HepG2 (cell line): ENCODE results near the gene ARHGAP15. TPM values are rescaled to one million over a fixed set of nuclear protein-coding genes. Genes with fewer than 3 reads are reported as not detected.

ENCODE experiments used
- ATAC-seq: fragments of 200-7000 bp; cut with Tn5 transposase; 3 replicates; pipeline ENCODE4 v1.9.1; 2020; ENCODE audit warnings: mild to moderate bottlenecking, moderate library complexity
- BruUV-seq: library from RNA; stranded (reverse); fragments of 400-500 nt; replicated peaks from 2 replicates; lab custom pipeline; 2021; lab: Mats Ljungman, UMichigan
- CTCF ChIA-PET: fragments of 300-600 bp; formaldehyde crosslinking; extraction: SDS; loops from one replicate; lab custom pipeline; 2021; ENCODE audit warnings: low total read pairs, inconsistent platforms, low intra/inter-chr PET ratio; lab: Yijun Ruan, JAX
- POLR2A ChIA-PET: fragments of 350-600 bp; sonication (Branson Sonifier 250); formaldehyde crosslinking; loops from one replicate; lab custom pipeline; 2020; ENCODE audit warnings: antibody characterized with exemption, inconsistent platforms; lab: Yijun Ruan, JAX
- DNase-seq: peaks from one replicate; pipeline ENCODE4 v3.0.0-alpha.2; 2015; ENCODE audit warnings: low spot score
- FAIRE-seq: peaks from 3 replicates; lab custom pipeline; 2011; peaks lifted over from hg19 to GRCh38; lab: Jason Lieb, UNC
- H2AFZ ChIP-seq: one replicate; pipeline ENCODE4 v1.6.1; 2011; ENCODE audit warnings: low read length, inconsistent platforms
- H3K27ac ChIP-seq: fragments of 300-600 bp; 3 replicates; pipeline ENCODE4 v1.8.0; 2011; ENCODE audit warnings: mixed run types, mild to moderate bottlenecking, mixed read lengths, low read length, inconsistent platforms; ENCODE audit not compliant: insufficient read depth; ENCODE audit errors: extremely low read length
- H3K27me3 ChIP-seq, 2 experiments: fragments of 200-600 bp in 1 of 2; 2 replicates in 1 of 2; 3 replicates in 1 of 2; pipeline versions ENCODE4 v1.6.0 to v1.8.0; 2011; ENCODE audit warnings: low read length in 2 of 2, mild to moderate bottlenecking in 2 of 2, moderate library complexity in 2 of 2, inconsistent platforms in 1 of 2; ENCODE audit not compliant: insufficient read depth in 2 of 2, control insufficient read depth in 1 of 2
- H3K36me3 ChIP-seq, 2 experiments: fragments of 200-600 bp in 1 of 2; replicated peaks in 1 of 2; 2 replicates in 1 of 2; 3 replicates in 1 of 2; pipeline versions ENCODE4 v1.5.1 to v1.8.0; 2011; ENCODE audit warnings: low read length in 2 of 2, inconsistent platforms in 1 of 2; ENCODE audit not compliant: insufficient read depth in 2 of 2, control insufficient read depth in 1 of 2
- H3K4me1 ChIP-seq: 2 replicates; pipeline ENCODE4 v1.5.1; 2012; ENCODE audit warnings: low read length, inconsistent platforms; ENCODE audit not compliant: insufficient read depth
- H3K4me2 ChIP-seq: 2 replicates; pipeline ENCODE4 v1.6.0; 2011; ENCODE audit warnings: low read depth, low read length, inconsistent platforms
- H3K4me3 ChIP-seq, 3 experiments: fragments of 200-600 bp in 1 of 3; sonication (generic), shearing (Covaris generic) in 1 of 3; replicated peaks in 1 of 3; 2 replicates each; pipeline ENCODE4 v1.5.1; 2011 to 2016; ENCODE audit warnings: low read length in 3 of 3, inconsistent platforms in 2 of 3, low read depth in 2 of 3, mild to moderate bottlenecking in 2 of 3, control low read depth in 1 of 3, mixed read lengths in 1 of 3; ENCODE audit not compliant: insufficient read depth in 1 of 3
- H3K79me2 ChIP-seq: one replicate; pipeline ENCODE4 v1.6.1; 2011; ENCODE audit warnings: low read length, inconsistent platforms; ENCODE audit not compliant: insufficient read depth
- H3K9ac ChIP-seq: 2 replicates; pipeline ENCODE4 v1.6.0; 2011; ENCODE audit warnings: mild to moderate bottlenecking, low read depth, low read length, inconsistent platforms; ENCODE audit not compliant: insufficient read depth
- H3K9me3 ChIP-seq: 2 replicates; pipeline ENCODE4 v1.5.1; 2012; ENCODE audit warnings: mild to moderate bottlenecking, low read length
- H4K20me1 ChIP-seq: 2 replicates; pipeline ENCODE4 v1.6.0; 2011; ENCODE audit warnings: inconsistent platforms, mild to moderate bottlenecking, low read length, moderate library complexity; ENCODE audit not compliant: insufficient read depth
- CSRNP1 ChIP-seq: sonication (generic); formaldehyde crosslinking; IDR thresholded peaks from 2 replicates; pipeline ENCODE4 v1.8.1; 2023; ENCODE audit warnings: mild to moderate bottlenecking, missing genetic modification reagents
- DR1 ChIP-seq: sonication (generic); formaldehyde crosslinking; IDR thresholded peaks from 2 replicates; pipeline ENCODE4 v1.8.0; 2021; ENCODE audit warnings: mild to moderate bottlenecking, missing genetic modification reagents, inconsistent platforms
- ETS1 ChIP-seq: sonication (generic); formaldehyde crosslinking; IDR thresholded peaks from 2 replicates; pipeline ENCODE4 v1.4.0; 2020; ENCODE audit warnings: missing genetic modification reagents
- MAX ChIP-seq: IDR thresholded peaks from 2 replicates; pipeline ENCODE4 v1.6.1; 2012; ENCODE audit warnings: inconsistent platforms
- PAX8 ChIP-seq: sonication (generic); formaldehyde crosslinking; IDR thresholded peaks from 2 replicates; pipeline ENCODE4 v1.8.0; 2022; ENCODE audit warnings: mild to moderate bottlenecking, missing genetic modification reagents, borderline replicate concordance
- PITX1 ChIP-seq: sonication (generic); formaldehyde crosslinking; IDR thresholded peaks from 2 replicates; pipeline ENCODE4 v1.5.1; 2020; ENCODE audit warnings: mild to moderate bottlenecking, missing genetic modification reagents
- PLSCR1 ChIP-seq: sonication (generic); formaldehyde crosslinking; IDR thresholded peaks from 2 replicates; pipeline ENCODE4 v1.5.0; 2020; ENCODE audit warnings: missing genetic modification reagents, mild to moderate bottlenecking, borderline replicate concordance
- REL ChIP-seq: sonication (generic); formaldehyde crosslinking; conservative IDR thresholded peaks from 2 replicates; pipeline ENCODE4 v1.8.0; 2022; ENCODE audit warnings: mild to moderate bottlenecking, missing genetic modification reagents, moderate library complexity
- RXRB ChIP-seq: IDR thresholded peaks from 2 replicates; pipeline ENCODE4 v1.6.1; 2016; ENCODE audit warnings: borderline replicate concordance, missing genetic modification reagents, missing compliant biosample characterization
- U2AF2 ChIP-seq: fragments of 200-400 bp; formaldehyde crosslinking; IDR thresholded peaks from 2 replicates; pipeline ENCODE4 v1.6.1; 2017; ENCODE audit warnings: low read depth, mild to moderate bottlenecking, low read length
- ZFP36L2 ChIP-seq: sonication (generic); formaldehyde crosslinking; IDR thresholded peaks from 2 replicates; pipeline ENCODE4 v1.4.0; 2020; ENCODE audit warnings: missing genetic modification reagents
- ZNF292 ChIP-seq: sonication (generic); formaldehyde crosslinking; IDR thresholded peaks from 2 replicates; pipeline ENCODE4 v1.8.1; 2022; ENCODE audit warnings: mild to moderate bottlenecking, low read depth, missing genetic modification reagents, borderline replicate concordance
- ZNF724P ChIP-seq: sonication (generic); formaldehyde crosslinking; IDR thresholded peaks from 2 replicates; pipeline ENCODE4 v1.8.0; 2022; ENCODE audit warnings: missing genetic modification reagents, borderline replicate concordance
- ZNF773 ChIP-seq: sonication (generic); formaldehyde crosslinking; IDR thresholded peaks from 2 replicates; pipeline ENCODE4 v1.4.0; 2020; ENCODE audit warnings: missing genetic modification reagents, borderline replicate concordance
- ZNF800 ChIP-seq: sonication (generic); formaldehyde crosslinking; IDR thresholded peaks from 2 replicates; pipeline ENCODE4 v1.4.0; 2020; ENCODE audit warnings: missing genetic modification reagents
- ZSCAN30 ChIP-seq: sonication (generic); formaldehyde crosslinking; IDR thresholded peaks from 2 replicates; pipeline ENCODE4 v1.5.0; 2020; ENCODE audit warnings: mild to moderate bottlenecking, missing genetic modification reagents
- WGBS: methylation state at CpG from one replicate; pipeline ENCODE4 v1.1.6; 2017; ENCODE audit warnings: low lambda C conversion rate; 5-methylcytosine and 5-hydroxymethylcytosine counted together
- in situ Hi-C: cut with HindIII; loops from 2 replicates; pipeline ENCODE4 v1.10.0; 2017; ENCODE audit warnings: low pct_unique_long_range_greater_than_20kb; ENCODE audit not compliant: extremely low pct_ligation_motif_present
- intact Hi-C: fragments of 100-400 bp; cut with micrococcal nuclease; formaldehyde crosslinking; loops from one replicate; pipeline ENCODE4 v1.10.0; 2022; ENCODE audit not compliant: unreplicated experiment
- polyA plus RNA-seq, 8 experiments: library from polyadenylated mRNA; depleted of rRNA in 3 of 8; stranded (reverse) in 7 of 8; unstranded in 1 of 8; fragments of >200 nt; fragmentation: Illumina TruSeq in 4 of 8; extraction: Trizol in 4 of 8; gene quantifications; 2 replicates each; pipeline versions ENCODE4 v1.2.1 to v1.2.3, GENCODE V29; 2011 to 2016; ENCODE audit warnings: low read depth in 4 of 8, missing spikeins in 1 of 8, mixed read lengths in 1 of 8; ENCODE audit not compliant: insufficient read depth in 1 of 8
- total RNA-seq, 5 experiments: library from RNA; depleted of rRNA; stranded (reverse); fragments of >200 nt; fragmentation: Illumina TruSeq; extraction: Trizol; gene quantifications; 2 replicates each; pipeline ENCODE4 v1.2.3, GENCODE V29; 2016; ENCODE audit warnings: low read depth in 1 of 5

The ARHGAP15 gene
- total and polyA plus RNA-seq, 2 of the 13 experiments (the other 11 are each of a cell fraction or from before 2014, with no cell fraction given): 0.04 TPM; not detected in 1

GRCh38 chr2:143140864-143141661 lies 11.8 kb downstream of the ARHGAP15 start:
- intact Hi-C loops: no loop called here
- 2% methylated on average over 1 of the region's 1 CpG for WGBS
- POLR2A ChIA-PET: no interaction called here
- H3K4me3 ChIP-seq: no peak overlapping the region
- no peaks in the 10 kb centered on the region for H4K20me1 ChIP-seq
- CTCF ChIA-PET: no interaction called here
- H3K9ac ChIP-seq: no peak overlapping the region
- H3K27ac ChIP-seq: no peak overlapping the region
- TF ChIP-seq ZFP36L2 (CRISPR knock-in tag) (no peak), PLSCR1 (no peak), PITX1 (no peak), MAX (no peak), RXRB (CRISPR knock-in tag) (no peak), ZSCAN30 (CRISPR knock-in tag) (no peak), REL (CRISPR knock-in tag) (no peak), ZNF292 (CRISPR knock-in tag) (no peak), PAX8 (CRISPR knock-in tag) (no peak), ZNF800 (CRISPR knock-in tag) (no peak), CSRNP1 (CRISPR knock-in tag) (no peak), DR1 (no peak), ETS1 (no peak), ZNF724P (no peak), ZNF773 (CRISPR knock-in tag) (no peak), U2AF2 (no peak)
- TF ChIP-seq, all 625 proteins: peak for 0
- FAIRE-seq: no peak
- Histone ChIP-seq H3K4me2 (no peak overlapping the region), H3K36me3 (no peaks in the 10 kb centered on the region), H3K27me3 (no peaks in the 10 kb centered on the region), H3K79me2 (no peaks in the 10 kb centered on the region), H3K9me3 (no peaks in the 10 kb centered on the region), H3K4me1 (no peaks in the 10 kb centered on the region), H2AFZ (no peak overlapping the region)
- ATAC-seq: no peak
- DNase-seq: no peak
- in situ Hi-C loops: no loop called here
- BruUV-seq: no TSS peak
